ENCODE results near the gene TXNDC15.

Gene TXNDC15

GRCh38 chr5:134920848-134921575 lies 46.8 kb downstream of the TXNDC15 start:
- no peak for DNase-seq

GRCh38 chr5:134932508-134932907 lies 58.3 kb downstream of the TXNDC15 start:
- no peak for DNase-seq

GRCh38 chr5:134934202-134934601 lies 60.0 kb downstream of the TXNDC15 start:
- DNase-seq = no peak

GRCh38 chr5:134935711-134936602 lies 61.8 kb downstream of the TXNDC15 start:
- no peak for DNase-seq

GRCh38 chr5:134937526-134937925 lies 63.4 kb downstream of the TXNDC15 start:
- DNase-seq = no peak

- DNase-seq = no peak
Observed at GRCh38 chr5:134938030-134938429, 63.9 kb downstream of the TXNDC15 start.

- no peak for DNase-seq
Observed at GRCh38 chr5:134939500-134939899, 65.3 kb downstream of the TXNDC15 start.

GRCh38 chr5:134943547-134943946 lies 69.4 kb downstream of the TXNDC15 start:
- no peak for DNase-seq

GRCh38 chr5:134944630-134945029 lies 70.5 kb downstream of the TXNDC15 start:
- no peak for DNase-seq

GRCh38 chr5:134945041-134945440 lies 70.9 kb downstream of the TXNDC15 start:
- no peak for DNase-seq

GRCh38 chr5:134948911-134949310 lies 74.7 kb downstream of the TXNDC15 start:
- DNase-seq = no peak

- no peak for DNase-seq
Observed at GRCh38 chr5:134949316-134949715, 75.1 kb downstream of the TXNDC15 start.
